ENCODE data around the gene ZNF681.

ZNF681 gene

DNA sequence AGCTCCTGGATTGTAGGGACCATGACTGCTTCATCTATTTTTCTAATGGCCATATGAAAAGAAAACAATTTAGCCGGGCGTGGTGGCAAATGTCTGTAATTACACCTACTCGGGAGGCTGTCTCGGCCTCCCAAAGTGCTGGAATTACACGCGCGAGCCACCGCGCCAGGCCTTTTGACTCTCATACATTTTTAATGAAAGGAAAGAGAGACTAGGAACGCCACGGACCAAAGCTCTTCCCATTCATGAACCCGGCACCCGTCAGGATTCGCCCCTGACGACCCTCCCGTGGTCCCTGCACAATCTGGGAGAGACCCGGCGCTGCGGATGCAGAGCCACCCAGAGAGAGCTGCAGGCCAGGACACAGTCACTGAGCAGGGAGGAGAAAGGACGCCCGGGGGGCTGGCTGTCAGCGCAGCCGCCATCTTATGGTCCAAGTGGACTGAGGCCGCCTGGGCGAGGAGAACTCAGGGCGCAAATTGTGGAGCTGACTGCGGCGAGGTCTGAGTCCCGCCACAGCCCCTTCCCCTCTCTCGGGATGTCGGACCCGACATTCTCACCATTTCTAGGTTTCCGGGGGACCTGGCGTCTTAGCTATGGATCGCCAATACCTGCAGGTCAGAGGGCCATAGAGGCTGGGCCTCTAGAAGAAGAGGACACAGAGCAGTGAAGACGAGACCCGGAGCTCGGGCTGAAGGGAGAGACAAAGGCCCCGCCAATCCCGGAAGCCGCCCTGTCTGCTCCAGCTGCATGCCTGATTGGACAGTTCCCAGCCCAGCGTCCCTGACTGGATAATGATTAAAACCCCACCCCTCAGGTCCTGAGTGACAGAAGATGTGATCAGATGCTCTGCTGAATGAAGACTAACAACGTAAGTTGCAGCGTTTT lies at the start of gene ZNF681:
ZNF681 (minus strand) TSS at position 705 of the 888 bp plus-strand sequence; CDS start at position 563, 142 bp downstream.
- H3K27me3 ChIP-seq (ENCODE audit: insufficient read depth, low read length), result no peaks in the 10 kb centered on the region
- peak within 1 kb of the TSS; percentile 68 for H3K27ac ChIP-seq (ENCODE audit: low read depth, low read length)
- H3K36me3 ChIP-seq (ENCODE audit: insufficient read depth, low read length), result 0 out of 2 replicates have a peak, but pooled peaks cover 3% of the 10 kb centered on the region
- H2AFZ ChIP-seq (ENCODE audit: low read length, unreplicated experiment), result peak within 1 kb of the TSS; percentile 85
- H3K79me2 ChIP-seq (ENCODE audit: control insufficient read depth, insufficient read depth, low read length, unreplicated experiment), result peaks cover 9% of the 10 kb centered on the region
- peak within 1 kb of the TSS; percentile 92 for H3K4me3 ChIP-seq (ENCODE audit: low read depth, low read length)
- no peaks in the 10 kb centered on the region for H3K4me1 ChIP-seq (ENCODE audit: control insufficient read depth, insufficient read depth, low read length, unreplicated experiment)

DNA sequence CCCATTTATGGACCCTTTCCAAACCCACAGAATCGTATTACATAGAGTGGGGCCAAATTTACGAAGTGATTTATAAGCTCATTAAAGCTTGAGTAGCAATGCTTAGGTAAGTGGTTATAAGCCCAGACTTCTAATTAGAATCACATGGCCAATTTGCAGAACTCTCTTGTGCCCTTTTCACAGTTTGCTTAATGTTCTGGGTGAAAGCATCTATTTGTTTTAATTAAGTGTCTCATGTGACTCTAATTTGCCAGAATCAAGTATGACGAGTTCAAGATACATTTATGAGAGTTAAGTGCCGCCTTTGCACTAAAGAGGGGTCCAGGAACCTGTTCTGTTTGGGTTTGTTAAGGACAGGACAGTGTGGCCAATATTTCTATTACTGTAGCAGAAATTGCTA lies 46.0 kb upstream of the ZNF681 start:
- Histone ChIP-seq H2AFZ (ENCODE audit: low read length, unreplicated experiment) (no peak overlapping the region), H3K27me3 (ENCODE audit: insufficient read depth, low read length) (no peaks in the 10 kb centered on the region), H3K27ac (ENCODE audit: low read depth, low read length) (no peak overlapping the region), H3K4me3 (ENCODE audit: low read depth, low read length) (no peak overlapping the region), H3K36me3 (ENCODE audit: insufficient read depth, low read length) (no peaks in the 10 kb centered on the region), H3K79me2 (ENCODE audit: control insufficient read depth, insufficient read depth, low read length, unreplicated experiment) (no peaks in the 10 kb centered on the region), H3K4me1 (ENCODE audit: control insufficient read depth, insufficient read depth, low read length, unreplicated experiment) (no peaks in the 10 kb centered on the region)

DNA sequence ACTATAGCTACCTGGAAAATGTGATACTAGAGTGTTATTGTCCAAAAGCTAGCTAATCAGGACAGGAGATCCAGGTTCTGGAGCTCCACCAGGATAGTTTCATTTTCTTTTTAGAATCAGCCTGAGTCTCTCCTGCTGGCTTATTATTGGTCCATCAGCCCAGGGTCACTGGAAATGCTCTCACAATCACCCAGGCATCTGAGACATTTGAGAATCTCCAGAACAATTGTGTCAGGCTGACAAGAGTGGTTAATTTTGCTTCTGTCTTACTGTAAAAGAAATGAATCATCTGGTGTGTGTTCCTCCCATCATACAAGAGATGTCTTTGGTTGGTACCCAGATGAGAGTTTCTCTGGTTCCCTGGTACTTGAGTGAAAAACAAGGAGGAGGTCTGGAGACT lies 43.6 kb upstream of the ZNF681 start:
- no peaks in the 10 kb centered on the region for H3K36me3 ChIP-seq (ENCODE audit: insufficient read depth, low read length)
- no peak overlapping the region for H2AFZ ChIP-seq (ENCODE audit: low read length, unreplicated experiment)
- H3K4me1 ChIP-seq (ENCODE audit: control insufficient read depth, insufficient read depth, low read length, unreplicated experiment), result no peaks in the 10 kb centered on the region
- no peaks in the 10 kb centered on the region for H3K79me2 ChIP-seq (ENCODE audit: control insufficient read depth, insufficient read depth, low read length, unreplicated experiment)
- no peak overlapping the region for H3K27ac ChIP-seq (ENCODE audit: low read depth, low read length)
- H3K4me3 ChIP-seq (ENCODE audit: low read depth, low read length), result peak overlapping the region; percentile 62
- no peaks in the 10 kb centered on the region for H3K27me3 ChIP-seq (ENCODE audit: insufficient read depth, low read length)

DNA sequence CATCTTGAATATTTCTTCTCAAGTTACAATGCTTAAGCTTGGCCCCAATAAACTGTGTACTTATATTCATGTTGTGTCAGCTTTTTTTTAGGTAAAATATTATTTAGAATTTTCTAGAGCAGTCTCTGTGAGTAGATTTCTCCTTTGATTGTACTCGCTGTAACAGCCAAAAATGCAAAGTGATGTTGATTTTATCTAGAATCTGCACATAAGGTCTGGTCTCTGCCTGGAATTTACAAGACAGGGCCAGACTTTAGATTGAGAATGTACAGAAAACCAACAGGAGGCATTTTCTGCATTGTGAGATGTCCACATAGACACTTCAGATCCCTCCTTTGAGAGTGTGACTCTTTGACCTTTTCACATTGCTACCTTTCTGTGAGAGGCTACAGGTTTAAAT lies 43.1 kb upstream of the ZNF681 start:
- Histone ChIP-seq H3K4me1 (ENCODE audit: control insufficient read depth, insufficient read depth, low read length, unreplicated experiment) (no peaks in the 10 kb centered on the region), H3K27ac (ENCODE audit: low read depth, low read length) (no peak overlapping the region), H3K4me3 (ENCODE audit: low read depth, low read length) (peak overlapping the region; percentile 62), H3K27me3 (ENCODE audit: insufficient read depth, low read length) (no peaks in the 10 kb centered on the region), H3K79me2 (ENCODE audit: control insufficient read depth, insufficient read depth, low read length, unreplicated experiment) (no peaks in the 10 kb centered on the region), H3K36me3 (ENCODE audit: insufficient read depth, low read length) (no peaks in the 10 kb centered on the region), H2AFZ (ENCODE audit: low read length, unreplicated experiment) (no peak overlapping the region)

DNA sequence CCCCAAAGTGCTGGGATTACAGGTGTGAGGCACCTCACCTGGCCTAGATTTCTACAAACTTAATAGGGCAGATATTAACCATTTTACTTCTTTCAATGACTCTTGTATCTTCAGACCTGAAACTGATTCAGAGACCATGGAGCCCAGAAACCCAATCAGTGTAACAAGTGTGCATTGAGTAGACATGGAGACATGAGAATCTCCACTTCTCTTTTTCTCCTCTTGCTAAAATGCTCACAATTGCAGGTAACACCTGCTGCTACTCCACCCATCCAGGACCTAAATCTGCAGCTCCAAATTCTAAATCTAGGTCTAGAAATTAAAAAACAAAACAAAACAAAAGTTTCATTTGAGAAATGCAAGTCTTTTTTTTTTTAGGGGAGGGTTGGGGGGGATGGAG lies 42.2 kb upstream of the ZNF681 start:
- no peaks in the 10 kb centered on the region for H3K27me3 ChIP-seq (ENCODE audit: insufficient read depth, low read length)
- no peak overlapping the region for H3K4me3 ChIP-seq (ENCODE audit: low read depth, low read length)
- H3K4me1 ChIP-seq (ENCODE audit: control insufficient read depth, insufficient read depth, low read length, unreplicated experiment), result no peaks in the 10 kb centered on the region
- H3K27ac ChIP-seq (ENCODE audit: low read depth, low read length), result no peak overlapping the region
- H3K36me3 ChIP-seq (ENCODE audit: insufficient read depth, low read length), result no peaks in the 10 kb centered on the region
- no peak overlapping the region for H2AFZ ChIP-seq (ENCODE audit: low read length, unreplicated experiment)
- H3K79me2 ChIP-seq (ENCODE audit: control insufficient read depth, insufficient read depth, low read length, unreplicated experiment), result no peaks in the 10 kb centered on the region

DNA sequence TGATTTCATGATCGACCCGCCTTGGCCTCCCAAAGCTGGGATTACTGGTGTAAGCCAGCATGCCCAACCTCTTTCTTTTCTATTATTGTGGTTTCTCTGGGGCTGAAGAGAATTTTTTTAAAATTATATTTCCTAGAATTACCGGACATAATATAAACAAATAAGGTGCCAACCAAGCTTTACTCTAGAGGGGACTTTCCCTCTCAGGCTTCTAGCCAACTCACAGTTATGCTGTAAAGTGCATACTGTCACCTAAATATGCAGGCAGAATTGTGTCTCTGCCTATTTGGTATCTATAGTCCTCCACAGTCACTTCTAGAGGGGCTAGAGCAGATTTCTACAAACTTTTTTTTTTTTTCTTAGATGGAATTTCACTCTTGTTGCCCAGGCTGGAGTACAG lies 41.6 kb upstream of the ZNF681 start:
- no peak overlapping the region for H3K27ac ChIP-seq (ENCODE audit: low read depth, low read length)
- no peaks in the 10 kb centered on the region for H3K36me3 ChIP-seq (ENCODE audit: insufficient read depth, low read length)
- no peaks in the 10 kb centered on the region for H3K4me1 ChIP-seq (ENCODE audit: control insufficient read depth, insufficient read depth, low read length, unreplicated experiment)
- no peak overlapping the region for H2AFZ ChIP-seq (ENCODE audit: low read length, unreplicated experiment)
- H3K27me3 ChIP-seq (ENCODE audit: insufficient read depth, low read length), result no peaks in the 10 kb centered on the region
- H3K4me3 ChIP-seq (ENCODE audit: low read depth, low read length), result no peak overlapping the region
- H3K79me2 ChIP-seq (ENCODE audit: control insufficient read depth, insufficient read depth, low read length, unreplicated experiment), result no peaks in the 10 kb centered on the region

DNA sequence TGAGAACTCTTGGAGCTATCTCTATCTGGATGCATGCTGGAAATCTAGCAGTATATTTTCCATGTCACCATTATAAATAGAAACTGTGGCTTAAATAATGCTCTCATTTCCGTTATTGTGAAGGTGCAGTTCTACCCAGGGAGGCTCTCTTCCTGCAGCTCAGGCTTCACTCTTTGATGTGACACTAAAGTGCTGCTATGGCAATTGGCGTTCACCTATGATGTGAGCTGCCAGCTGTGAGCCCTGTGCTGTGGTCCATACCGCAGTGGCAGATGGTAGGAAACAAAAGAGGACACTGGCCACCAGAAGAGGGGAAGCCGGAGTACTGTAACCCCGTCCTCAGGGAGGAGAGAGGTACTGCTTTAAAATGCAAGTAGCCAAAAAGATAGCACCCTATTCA lies 40.6 kb upstream of the ZNF681 start:
- H3K27me3 ChIP-seq (ENCODE audit: insufficient read depth, low read length), result no peaks in the 10 kb centered on the region
- no peaks in the 10 kb centered on the region for H3K36me3 ChIP-seq (ENCODE audit: insufficient read depth, low read length)
- H3K4me3 ChIP-seq (ENCODE audit: low read depth, low read length), result no peak overlapping the region
- H2AFZ ChIP-seq (ENCODE audit: low read length, unreplicated experiment), result no peak overlapping the region
- no peak overlapping the region for H3K27ac ChIP-seq (ENCODE audit: low read depth, low read length)
- H3K4me1 ChIP-seq (ENCODE audit: control insufficient read depth, insufficient read depth, low read length, unreplicated experiment), result no peaks in the 10 kb centered on the region
- no peaks in the 10 kb centered on the region for H3K79me2 ChIP-seq (ENCODE audit: control insufficient read depth, insufficient read depth, low read length, unreplicated experiment)

DNA sequence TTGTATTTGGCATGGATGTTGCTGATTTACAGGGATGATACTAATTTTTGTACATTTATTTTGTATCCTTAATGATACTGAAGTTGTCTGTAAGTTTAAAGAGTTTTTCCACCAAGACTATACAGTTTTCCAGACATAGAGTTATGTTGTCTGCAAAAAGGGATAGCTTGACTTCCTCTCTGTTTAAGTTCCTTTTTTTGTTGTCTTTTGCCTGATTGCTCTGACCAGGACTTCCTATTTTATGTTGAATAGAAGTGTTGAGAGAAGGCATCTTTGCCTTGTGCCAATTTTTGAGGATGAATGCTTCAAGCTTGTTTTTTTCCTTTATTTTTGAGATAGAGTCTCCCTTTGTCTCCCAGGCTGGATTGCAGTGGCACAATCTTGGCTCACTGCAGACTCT lies 36.8 kb upstream of the ZNF681 start:
- Histone ChIP-seq H3K4me3 (ENCODE audit: low read depth, low read length) (no peak overlapping the region), H3K79me2 (ENCODE audit: control insufficient read depth, insufficient read depth, low read length, unreplicated experiment) (no peaks in the 10 kb centered on the region), H3K27me3 (ENCODE audit: insufficient read depth, low read length) (no peaks in the 10 kb centered on the region), H3K4me1 (ENCODE audit: control insufficient read depth, insufficient read depth, low read length, unreplicated experiment) (no peaks in the 10 kb centered on the region), H3K36me3 (ENCODE audit: insufficient read depth, low read length) (no peaks in the 10 kb centered on the region), H2AFZ (ENCODE audit: low read length, unreplicated experiment) (no peak overlapping the region), H3K27ac (ENCODE audit: low read depth, low read length) (no peak overlapping the region)

DNA sequence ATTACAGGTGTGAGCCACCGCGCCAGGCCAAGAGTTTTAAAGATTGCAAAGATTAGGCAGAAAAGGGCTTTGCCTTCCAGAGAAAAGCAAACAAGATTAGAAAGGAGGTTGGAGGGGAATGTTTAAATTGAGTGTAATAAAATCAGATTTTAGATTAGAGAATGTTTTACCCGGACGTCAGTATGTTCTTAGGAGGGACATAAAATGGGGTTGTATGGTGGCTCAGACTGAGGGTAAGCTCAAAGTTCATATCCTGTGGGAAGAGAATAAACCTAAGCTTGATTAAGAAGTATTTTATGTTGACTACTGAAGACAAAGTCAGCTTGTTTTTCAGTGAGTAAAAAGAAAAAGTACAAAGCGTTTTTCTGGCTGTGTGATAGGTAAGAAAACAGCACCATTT lies 34.1 kb upstream of the ZNF681 start:
- Histone ChIP-seq H3K27ac (ENCODE audit: low read depth, low read length) (no peak overlapping the region), H3K27me3 (ENCODE audit: insufficient read depth, low read length) (no peaks in the 10 kb centered on the region), H2AFZ (ENCODE audit: low read length, unreplicated experiment) (no peak overlapping the region), H3K79me2 (ENCODE audit: control insufficient read depth, insufficient read depth, low read length, unreplicated experiment) (no peaks in the 10 kb centered on the region), H3K4me3 (ENCODE audit: low read depth, low read length) (no peak overlapping the region), H3K36me3 (ENCODE audit: insufficient read depth, low read length) (no peaks in the 10 kb centered on the region), H3K4me1 (ENCODE audit: control insufficient read depth, insufficient read depth, low read length, unreplicated experiment) (peaks cover under 1% of the 10 kb centered on the region)

DNA sequence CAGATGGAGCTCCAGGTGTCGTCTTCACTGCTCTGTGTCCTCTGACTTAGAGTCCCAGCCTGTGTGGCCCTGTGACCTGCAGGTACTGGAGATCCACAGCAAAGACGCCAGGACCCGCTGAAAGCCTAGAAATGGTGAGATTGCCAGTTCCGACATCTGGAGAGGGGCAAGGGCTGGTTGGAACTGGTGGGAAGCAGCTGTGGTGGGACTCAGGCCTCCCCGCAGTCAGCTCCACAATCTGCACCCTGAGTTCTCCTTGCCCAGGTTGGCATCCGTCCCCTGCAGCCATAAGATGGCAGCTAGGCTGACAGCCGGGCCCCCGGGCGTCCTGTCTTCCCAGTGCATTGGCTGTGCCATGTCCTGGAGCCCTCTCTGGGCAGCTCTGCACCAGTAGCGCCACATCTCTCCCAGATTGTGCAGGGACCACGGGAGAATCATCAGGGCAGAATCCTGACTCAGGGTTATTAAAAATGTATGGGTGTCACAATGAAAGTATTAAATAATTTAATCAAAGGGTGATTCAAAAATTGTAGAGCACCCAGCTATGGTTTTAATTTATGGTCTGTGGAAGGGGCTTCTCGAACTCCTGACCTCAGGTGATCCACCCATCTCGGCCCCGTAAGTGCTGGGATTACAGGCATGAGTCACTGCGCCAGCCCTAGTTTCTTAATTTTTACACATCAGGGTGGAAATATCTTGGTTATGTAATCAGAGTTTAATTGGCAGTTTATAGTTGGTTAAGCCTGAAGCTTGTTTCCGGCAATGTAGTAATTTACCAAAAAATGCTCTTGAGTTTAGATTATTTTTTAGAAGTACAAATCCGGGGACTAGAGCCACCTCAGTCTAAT lies 32.2 kb upstream of the ZNF681 start:
- H3K79me2 ChIP-seq (ENCODE audit: control insufficient read depth, insufficient read depth, low read length, unreplicated experiment), result no peaks in the 10 kb centered on the region

More for the DNA sequence above, 32.2 kb upstream of the ZNF681 start:
- Histone ChIP-seq H3K36me3 (ENCODE audit: insufficient read depth, low read length) (no peaks in the 10 kb centered on the region), H2AFZ (ENCODE audit: low read length, unreplicated experiment) (no peak overlapping the region), H3K27me3 (ENCODE audit: insufficient read depth, low read length) (no peaks in the 10 kb centered on the region), H3K4me1 (ENCODE audit: control insufficient read depth, insufficient read depth, low read length, unreplicated experiment) (peaks cover 5% of the 10 kb centered on the region), H3K4me3 (ENCODE audit: low read depth, low read length) (no peak overlapping the region), H3K27ac (ENCODE audit: low read depth, low read length) (no peak overlapping the region)
